H1 (cell line): ENCODE results near the gene COL20A1. TPM values are rescaled to one million over a fixed set of nuclear protein-coding genes. Genes with fewer than 3 reads are reported as not detected.

Source experiments
- CTCF ChIA-PET: fragments of 300-600 bp; sonication (Branson Sonifier 250); formaldehyde crosslinking; loops from one replicate; lab custom pipeline; 2021; ENCODE audit not compliant: partially characterized antibody; lab: Charles Lee
- POLR2A ChIA-PET: fragments of 300-600 bp; sonication (Branson Sonifier 250); formaldehyde crosslinking; loops from one replicate; lab custom pipeline; 2021; ENCODE audit warnings: inconsistent platforms; ENCODE audit not compliant: partially characterized antibody; lab: Charles Lee
- DNase-seq, 2 experiments: peaks; one replicate each; pipeline versions ENCODE4 v3.0.0 to v3.0.0-alpha.2; 2010 to 2022; ENCODE audit warnings: low spot score in 2 of 2, low read depth in 1 of 2, mixed read lengths in 1 of 2
- FAIRE-seq: peaks from 2 replicates; lab custom pipeline; 2011; peaks lifted over from hg19 to GRCh38; lab: Jason Lieb, UNC
- H2AFZ ChIP-seq: 2 replicates; pipeline ENCODE4 v1.8.1; 2012; ENCODE audit warnings: low read length, inconsistent platforms
- H2AK5ac ChIP-seq: 2 replicates; pipeline ENCODE4 v1.6.1; 2013; ENCODE audit warnings: low read depth, low read length
- H2BK120ac ChIP-seq: replicated peaks from 2 replicates; pipeline ENCODE3; 2013; ENCODE audit warnings: low read depth, low read length, inconsistent platforms
- H2BK12ac ChIP-seq: 2 replicates; pipeline ENCODE4 v1.6.1; 2013; ENCODE audit warnings: low read depth, low read length
- H2BK15ac ChIP-seq: 2 replicates; pipeline ENCODE4 v1.6.1; 2013; ENCODE audit warnings: low read length
- H2BK20ac ChIP-seq: 2 replicates; pipeline ENCODE4 v1.6.1; 2013; ENCODE audit warnings: low read length
- H2BK5ac ChIP-seq: 2 replicates; pipeline ENCODE4 v1.6.1; 2013; ENCODE audit warnings: low read depth, low read length
- H3K14ac ChIP-seq: 2 replicates; pipeline ENCODE4 v1.6.1; 2013; ENCODE audit warnings: inconsistent platforms; ENCODE audit not compliant: insufficient read length
- H3K18ac ChIP-seq: 2 replicates; pipeline ENCODE4 v1.6.1; 2013; ENCODE audit warnings: low read length; ENCODE audit errors: extremely low read depth
- H3K23ac ChIP-seq: 2 replicates; pipeline ENCODE4 v1.6.1; 2013; ENCODE audit warnings: inconsistent platforms; ENCODE audit not compliant: insufficient read length
- H3K23me2 ChIP-seq: 2 replicates; pipeline ENCODE4 v1.6.1; 2013; ENCODE audit warnings: low read depth, low read length
- H3K27ac ChIP-seq: 2 replicates; pipeline ENCODE4 v1.6.1; 2011; ENCODE audit warnings: low read depth, low read length, inconsistent platforms
- H3K27me3 ChIP-seq, 4 experiments: replicated peaks in 1 of 4; 1 replicate in 1 of 4; 2 replicates in 3 of 4; pipeline versions ENCODE4 v1.6.1 to v1.8.1; 2011 to 2013; ENCODE audit warnings: low read length in 3 of 4, mild to moderate bottlenecking in 3 of 4, inconsistent platforms in 2 of 4, mixed read lengths in 2 of 4, moderate library complexity in 1 of 4; ENCODE audit not compliant: control insufficient read depth in 3 of 4, insufficient read depth in 3 of 4; ENCODE audit errors: extremely low read depth in 1 of 4
- H3K36me3 ChIP-seq, 4 experiments: 2 replicates each; pipeline versions ENCODE4 v1.6.1 to v1.8.1; 2011 to 2013; ENCODE audit warnings: mild to moderate bottlenecking in 4 of 4, low read length in 3 of 4, moderate library complexity in 2 of 4, control low read depth in 1 of 4, inconsistent platforms in 1 of 4; ENCODE audit not compliant: insufficient read depth in 4 of 4, control insufficient read depth in 2 of 4
- H3K4ac ChIP-seq: replicated peaks from 2 replicates; pipeline ENCODE3; 2013; ENCODE audit warnings: low read length, low read depth, mixed read lengths, inconsistent platforms; ENCODE audit not compliant: insufficient read length
- H3K4me1 ChIP-seq, 4 experiments: replicated peaks in 1 of 4; 1 replicate in 1 of 4; 2 replicates in 3 of 4; pipeline versions ENCODE4 v1.6.1 to v1.8.1; 2011 to 2013; ENCODE audit warnings: low read length in 3 of 4, inconsistent platforms in 2 of 4, mixed read lengths in 1 of 4; ENCODE audit not compliant: insufficient read depth in 4 of 4, control insufficient read depth in 3 of 4
- H3K4me2 ChIP-seq, 2 experiments: 2 replicates each; pipeline versions ENCODE4 v1.6.1 to v1.8.1; 2011 to 2013; ENCODE audit warnings: low read depth in 2 of 2, low read length in 2 of 2, control low read depth in 1 of 2, inconsistent platforms in 1 of 2, mild to moderate bottlenecking in 1 of 2; ENCODE audit not compliant: insufficient read depth in 1 of 2
- H3K4me3 ChIP-seq, 4 experiments: fragments of 200-600, 300-600 bp in 1 of 4; sonication (generic), shearing (Covaris generic), sonication (Bioruptor Twin) in 1 of 4; 2 replicates each; pipeline versions ENCODE4 v1.5.1 to v1.8.1; 2011 to 2016; ENCODE audit warnings: low read length in 4 of 4, low read depth in 3 of 4, control low read depth in 2 of 4, inconsistent platforms in 2 of 4, mild to moderate bottlenecking in 2 of 4, mixed read lengths in 1 of 4, moderate library complexity in 1 of 4; ENCODE audit not compliant: insufficient read depth in 2 of 4; ENCODE audit errors: extremely low read depth in 1 of 4
- H3K56ac ChIP-seq: replicated peaks from 2 replicates; pipeline ENCODE3; 2013; ENCODE audit warnings: low read depth, mild to moderate bottlenecking, mixed read lengths, low read length, inconsistent platforms; ENCODE audit not compliant: insufficient read length
- H3K79me1 ChIP-seq: 2 replicates; pipeline ENCODE4 v1.6.1; 2013; ENCODE audit warnings: low read depth, low read length, control low read depth
- H3K79me2 ChIP-seq, 2 experiments: 2 replicates each; pipeline versions ENCODE4 v1.6.1 to v1.8.1; 2012 to 2013; ENCODE audit warnings: low read length in 2 of 2, mild to moderate bottlenecking in 2 of 2, inconsistent platforms in 1 of 2; ENCODE audit not compliant: insufficient read depth in 2 of 2, control insufficient read depth in 1 of 2
- H3K9ac ChIP-seq, 4 experiments: replicated peaks in 1 of 4; 1 replicate in 1 of 4; 2 replicates in 3 of 4; pipeline versions ENCODE4 v1.6.1 to v1.8.1; 2011 to 2013; ENCODE audit warnings: low read depth in 3 of 4, low read length in 3 of 4, control low read depth in 2 of 4, mild to moderate bottlenecking in 2 of 4, moderate library complexity in 2 of 4, inconsistent platforms in 1 of 4; ENCODE audit errors: extremely low read depth in 1 of 4
- H3K9me3 ChIP-seq, 2 experiments: 2 replicates each; pipeline versions ENCODE4 v1.6.1 to v1.8.1; 2012 to 2013; ENCODE audit warnings: mild to moderate bottlenecking in 2 of 2, moderate library complexity in 2 of 2, control low read depth in 1 of 2, inconsistent platforms in 1 of 2, low read depth in 1 of 2, low read length in 1 of 2, mixed read lengths in 1 of 2; ENCODE audit not compliant: insufficient read depth in 2 of 2
- H4K20me1 ChIP-seq, 2 experiments: replicated peaks in 1 of 2; 2 replicates each; pipeline versions ENCODE3 to v1.8.1; 2011 to 2013; ENCODE audit warnings: inconsistent platforms in 2 of 2, low read length in 2 of 2, mild to moderate bottlenecking in 1 of 2; ENCODE audit not compliant: insufficient read depth in 2 of 2, control insufficient read depth in 1 of 2
- H4K5ac ChIP-seq: 2 replicates; pipeline ENCODE4 v1.6.1; 2013; ENCODE audit warnings: low read length, low read depth, mixed read lengths, inconsistent platforms; ENCODE audit not compliant: insufficient read length
- H4K8ac ChIP-seq: 2 replicates; pipeline ENCODE4 v1.8.0; 2013; ENCODE audit warnings: mild to moderate bottlenecking, moderate library complexity, low read length, inconsistent platforms; ENCODE audit not compliant: insufficient read depth; ENCODE audit errors: extremely low read depth
- H4K91ac ChIP-seq: replicated peaks from 2 replicates; pipeline ENCODE3; 2013; ENCODE audit warnings: low read length, mixed read lengths, inconsistent platforms; ENCODE audit not compliant: insufficient read length
- EP300 ChIP-seq, 2 experiments: IDR thresholded peaks; 1 replicate in 1 of 2; 2 replicates in 1 of 2; pipeline ENCODE4 v1.6.1; 2011 to 2012; ENCODE audit warnings: low read depth in 2 of 2, low read length in 2 of 2, mild to moderate bottlenecking in 2 of 2, borderline replicate concordance in 1 of 2, inconsistent platforms in 1 of 2, moderate library complexity in 1 of 2
- MAX ChIP-seq: IDR thresholded peaks from 2 replicates; pipeline ENCODE4 v1.6.1; 2012; ENCODE audit warnings: inconsistent platforms
- TEAD4 ChIP-seq: IDR thresholded peaks from 2 replicates; pipeline ENCODE4 v1.6.1; 2012; ENCODE audit warnings: low read depth, low read length, inconsistent platforms, mixed read lengths
- WGBS, 2 experiments: shearing (Covaris generic) in 1 of 2; methylation state at CpG; one replicate each; pipeline versions ENCODE4 v1.1.6 to v1.1.7; 2013 to 2015; ENCODE audit warnings: low lambda C conversion rate in 2 of 2, mixed read lengths in 2 of 2, inconsistent platforms in 1 of 2, low coverage in 1 of 2, missing lambda C conversion rate in 1 of 2; ENCODE audit not compliant: insufficient replicate concordance in 2 of 2, insufficient coverage in 1 of 2, insufficient read length in 1 of 2; ENCODE audit errors: extremely low coverage in 1 of 2, missing lambda C conversion rate in 1 of 2; 5-methylcytosine and 5-hydroxymethylcytosine counted together
- polyA plus RNA-seq, 7 experiments: library from polyadenylated mRNA; depleted of rRNA in 3 of 7; stranded (reverse) in 5 of 7; unstranded in 2 of 7; fragments of >200 nt in 5 of 7; fragments of 200-250 nt in 2 of 7; gene quantifications; 1 replicate in 5 of 7; 2 replicates in 1 of 7; 4 replicates in 1 of 7; pipeline versions ENCODE4 v1.2.1 to v1.2.3, GENCODE V29; 2011 to 2013; ENCODE audit warnings: missing spikeins in 2 of 7, mixed read lengths in 2 of 7
- total RNA-seq: library from RNA; stranded (reverse); fragmentation: NEBNext Ultra II Directional; extraction: Animal tissue kit (Norgen Biotek cat#: 25700); gene quantifications from 2 replicates; pipeline ENCODE4 v1.2.1, GENCODE V29; 2021

The COL20A1 gene
- total and polyA plus RNA-seq, 2 of the 8 experiments (the other 6 are each of a cell fraction or from before 2014, with no cell fraction given) = 0.19 to 0.21 TPM

GRCh38 chr20:63268671-63269439, 24.1 kb upstream of the COL20A1 start:
- Histone ChIP-seq H3K56ac (no peak overlapping the region), H4K8ac (peak overlapping the region; percentile 38; the same call in 1 of the 2 replicates), H3K27ac (no peak overlapping the region), H4K5ac (no peak overlapping the region), H3K79me1 (peaks cover 2% of the 10 kb centered on the region), H3K4me1 (peaks cover 0 to 5% (median 1%) of the 10 kb centered on the region in 4 experiments; a peak in 5 of 7 replicates), H3K4me2 (no peak overlapping the region), H3K14ac (no peak overlapping the region), H2BK20ac (no peak overlapping the region), H3K18ac (no peak overlapping the region), H2BK12ac (no peak overlapping the region), H4K20me1 (peaks cover 2 to 7% of the 10 kb centered on the region in 2 experiments), H3K9me3 (no peaks in the 10 kb centered on the region), H3K79me2 (peaks cover 7 to 9% of the 10 kb centered on the region in 2 experiments), H2BK120ac (no peak overlapping the region), H2AK5ac (no peak overlapping the region), H4K91ac (no peak overlapping the region), H2BK5ac (0 out of 2 replicates have a peak overlapping the region, but pooled peaks have one; percentile 26), H3K36me3 (no peaks in the 10 kb centered on the region), H3K4me3 (no peak overlapping the region), H3K9ac (no peak overlapping the region), H3K23ac (no peak overlapping the region), H3K27me3 (peaks cover 0 to 2% (median 0%) of the 10 kb centered on the region in 4 experiments; a peak in 2 of 7 replicates), H3K23me2 (no peaks in the 10 kb centered on the region), H2BK15ac (no peak overlapping the region), H3K4ac (no peak overlapping the region), H2AFZ (no peak overlapping the region)
- FAIRE-seq (no peak), DNase-seq (no peak)
- POLR2A ChIA-PET = interaction anchor here (0.6 to 1.0 kb wide), 3 partner anchors 9 to 22 kb away, joined by 3 read pairs; no protein-coding TSS in a partner anchor
- WGBS, 2 experiments = 76% methylated on average over 18 of the region's 18 CpGs; no CpG with 5 or more reads in 1 of the 2 experiments
- TF ChIP-seq EP300 (IDR thresholded peaks at IDR 0.05; ENCODE audit: borderline replicate concordance in 1 of 2, low read depth in 2 of 2, low read length in 2 of 2) = no peak
- TF ChIP-seq MAX = peak; percentile 41; the same call in 1 of the 2 replicates
- TF ChIP-seq TEAD4 = peak; percentile 46; the same call in 1 of the 2 replicates
- CTCF ChIA-PET = interaction anchor here (1.1 to 11.0 kb wide), 5 partner anchors 12 to 113 kb away, joined by 4 to 63 read pairs (median 5); no protein-coding TSS in a partner anchor
